CD4-positive, CD25-positive, alpha-beta regulatory T cell (primary cell): Measurements from ENCODE around the gene HMX1. TPM values are rescaled to one million over a fixed set of nuclear protein-coding genes. Genes with fewer than 3 reads are reported as not detected.

Experiments
- ATAC-seq, 2 donors: fragments of 150-1000 bp; cut with Tn5 transposase; one replicate each; pipeline ENCODE4 v1.10.0; 2021; ENCODE audit warnings: low read depth in 2 of 2, moderate number of reproducible peaks in 2 of 2, moderate library complexity in 1 of 2
- DNase-seq, 3 donors: peaks; one replicate each; pipeline versions ENCODE4 v3.0.0 to v3.0.0-alpha.2; 2012 to 2022; ENCODE audit warnings: mixed read lengths in 1 of 3
- H3K27ac ChIP-seq: one replicate; pipeline ENCODE4 v1.7.0; 2013; ENCODE audit warnings: mild to moderate bottlenecking, low read length; ENCODE audit not compliant: insufficient read depth, poor library complexity, severe bottlenecking
- H3K27me3 ChIP-seq: one replicate; pipeline ENCODE4 v1.7.0; 2013; ENCODE audit warnings: low read length; ENCODE audit not compliant: control insufficient read depth, insufficient read depth
- H3K36me3 ChIP-seq: one replicate; pipeline ENCODE4 v1.7.0; 2013; ENCODE audit warnings: mild to moderate bottlenecking, low read length, moderate library complexity; ENCODE audit not compliant: control insufficient read depth, insufficient read depth
- H3K4me1 ChIP-seq: 2 replicates; pipeline ENCODE4 v1.7.0; 2013; ENCODE audit warnings: mild to moderate bottlenecking, low read length; ENCODE audit not compliant: insufficient read depth, control insufficient read depth, poor library complexity, severe bottlenecking
- H3K4me3 ChIP-seq: one replicate; pipeline ENCODE4 v1.7.0; 2013; ENCODE audit warnings: low read depth, mild to moderate bottlenecking, low read length, moderate library complexity
- H3K9me3 ChIP-seq, 2 experiments: 1 replicate in 1 of 2; 2 replicates in 1 of 2; pipeline ENCODE4 v1.7.0; 2013; ENCODE audit warnings: low read length in 2 of 2, mild to moderate bottlenecking in 1 of 2, moderate library complexity in 1 of 2; ENCODE audit not compliant: control insufficient read depth in 2 of 2
- H3K27ac Mint-ChIP-seq, 3 donors: one replicate each; pipeline ENCODE4 v1.8.0; 2020 to 2022; ENCODE audit warnings: mild to moderate bottlenecking in 3 of 3, mixed read lengths in 3 of 3, moderate library complexity in 2 of 3
- H3K27me3 Mint-ChIP-seq: one replicate; pipeline ENCODE4 v1.8.0; 2022; ENCODE audit warnings: mild to moderate bottlenecking, mixed read lengths
- H3K36me3 Mint-ChIP-seq: one replicate; pipeline ENCODE4 v1.8.0; 2020; ENCODE audit warnings: mixed read lengths
- H3K4me1 Mint-ChIP-seq, 4 donors: one replicate each; pipeline ENCODE4 v1.8.0; 2020 to 2022; ENCODE audit warnings: mixed read lengths in 4 of 4, mild to moderate bottlenecking in 1 of 4
- H3K4me3 Mint-ChIP-seq, 4 donors: one replicate each; pipeline ENCODE4 v1.8.0; 2020 to 2022; ENCODE audit warnings: mild to moderate bottlenecking in 4 of 4, mixed read lengths in 4 of 4, moderate library complexity in 3 of 4
- H3K9me3 Mint-ChIP-seq, 7 donors: one replicate each; pipeline ENCODE4 v1.8.0; 2020 to 2022; ENCODE audit warnings: mixed read lengths in 7 of 7, mild to moderate bottlenecking in 3 of 7, moderate library complexity in 2 of 7
- polyA plus RNA-seq, 4 donors: library from polyadenylated mRNA; unstranded; fragments of 300-500 nt; fragmentation: Illumina TruSeq; gene quantifications; one replicate each; pipeline ENCODE4 v1.2.3, GENCODE V29; 2021
- total RNA-seq: library from RNA; stranded (reverse); gene quantifications from one replicate; pipeline ENCODE4 v1.2.3, GENCODE V29; 2022

The HMX1 gene
- total and polyA plus RNA-seq, 5 donors from 2014 or later, result not detected

- ATAC-seq, result no peak
- H3K27ac ChIP-seq, result no peak overlapping the region
- Mint-ChIP-seq H3K4me3 (no peak overlapping the region), H3K27me3 (peaks cover 23% of the 10 kb centered on the region), H3K36me3 (no peaks in the 10 kb centered on the region), H3K4me1 (peaks cover 0 to 2% (median 0%) of the 10 kb centered on the region in 4 donors), H3K27ac (no peak overlapping the region), H3K9me3 (peaks cover 0 to 4% (median 0%) of the 10 kb centered on the region in 7 donors)
- DNase-seq, result no peak
- peaks cover 3 to 8% of the 10 kb centered on the region in 2 experiments for H3K9me3 ChIP-seq
- H3K36me3 ChIP-seq, result no peaks in the 10 kb centered on the region
- no peaks in the 10 kb centered on the region for H3K4me1 ChIP-seq
- no peaks in the 10 kb centered on the region for H3K27me3 ChIP-seq
- no peak overlapping the region for H3K4me3 ChIP-seq
Observed at GRCh38 chr4:8882239-8882638, 10.6 kb upstream of the HMX1 start.

- ATAC-seq, result no peak
- H3K4me3 Mint-ChIP-seq, result no peak overlapping the region
- no peak for DNase-seq
- Histone ChIP-seq H3K9me3 (no peaks in the 10 kb centered on the region), H3K27me3 (peaks cover 3% of the 10 kb centered on the region), H3K27ac (no peak overlapping the region), H3K4me1 (no peaks in the 10 kb centered on the region), H3K36me3 (no peaks in the 10 kb centered on the region), H3K4me3 (no peak overlapping the region)
- no peaks in the 10 kb centered on the region for H3K36me3 Mint-ChIP-seq
- peaks cover 0 to 2% (median 0%) of the 10 kb centered on the region in 4 donors for H3K4me1 Mint-ChIP-seq
- H3K27ac Mint-ChIP-seq, result no peak overlapping the region
- H3K27me3 Mint-ChIP-seq, result peaks cover 29% of the 10 kb centered on the region
- peaks cover 0 to 7% (median 0%) of the 10 kb centered on the region in 7 donors for H3K9me3 Mint-ChIP-seq
Observed at GRCh38 chr4:8880851-8881250, 9.2 kb upstream of the HMX1 start.

- Mint-ChIP-seq H3K4me1 (peaks cover 0 to 2% (median under 1%) of the 10 kb centered on the region in 4 donors), H3K4me3 (no peak overlapping the region), H3K9me3 (peaks cover 0 to 6% (median 0%) of the 10 kb centered on the region in 7 donors), H3K27me3 (peaks cover 35% of the 10 kb centered on the region), H3K27ac (no peak overlapping the region), H3K36me3 (no peaks in the 10 kb centered on the region)
- ATAC-seq (no peak), DNase-seq (no peak)
- H3K27me3 ChIP-seq, result peaks cover 5% of the 10 kb centered on the region
- H3K9me3 ChIP-seq, result no peaks in the 10 kb centered on the region
- H3K4me1 ChIP-seq, result no peaks in the 10 kb centered on the region
- no peak overlapping the region for H3K27ac ChIP-seq
- H3K36me3 ChIP-seq, result no peaks in the 10 kb centered on the region
- no peak overlapping the region for H3K4me3 ChIP-seq
Observed at GRCh38 chr4:8879574-8879973, 7.9 kb upstream of the HMX1 start.

GRCh38 chr4:8878421-8878820 lies 6.8 kb upstream of the HMX1 start:
- peaks cover 0 to 5% (median 0%) of the 10 kb centered on the region in 7 donors for H3K9me3 Mint-ChIP-seq
- Histone ChIP-seq H3K27ac (no peak overlapping the region), H3K4me3 (no peak overlapping the region), H3K4me1 (no peaks in the 10 kb centered on the region), H3K27me3 (peaks cover 5% of the 10 kb centered on the region), H3K36me3 (no peaks in the 10 kb centered on the region), H3K9me3 (no peaks in the 10 kb centered on the region)
- peaks cover 0 to 2% (median under 1%) of the 10 kb centered on the region in 4 donors for H3K4me1 Mint-ChIP-seq
- H3K36me3 Mint-ChIP-seq, result no peaks in the 10 kb centered on the region
- no peak for DNase-seq
- H3K27ac Mint-ChIP-seq, result no peak overlapping the region
- ATAC-seq, result no peak
- peak overlapping the region in 1 of 4 donors; percentile 21 for H3K4me3 Mint-ChIP-seq
- H3K27me3 Mint-ChIP-seq, result peaks cover 35% of the 10 kb centered on the region

GRCh38 chr4:8877780-8878040 lies 6.1 kb upstream of the HMX1 start:
- H3K9me3 ChIP-seq, result no peaks in the 10 kb centered on the region
- peaks cover 0 to 5% (median 0%) of the 10 kb centered on the region in 7 donors for H3K9me3 Mint-ChIP-seq
- ATAC-seq (no peak), DNase-seq (no peak)
- H3K4me3 Mint-ChIP-seq, result no peak overlapping the region
- H3K27me3 ChIP-seq, result peaks cover 5% of the 10 kb centered on the region
- no peak overlapping the region for H3K4me3 ChIP-seq
- H3K27ac Mint-ChIP-seq, result no peak overlapping the region
- no peak overlapping the region for H3K27ac ChIP-seq
- no peaks in the 10 kb centered on the region for H3K36me3 ChIP-seq
- H3K4me1 Mint-ChIP-seq, result peaks cover 0 to 2% (median under 1%) of the 10 kb centered on the region in 4 donors
- H3K36me3 Mint-ChIP-seq, result no peaks in the 10 kb centered on the region
- H3K27me3 Mint-ChIP-seq, result peaks cover 42% of the 10 kb centered on the region
- H3K4me1 ChIP-seq, result no peaks in the 10 kb centered on the region

GRCh38 chr4:8876982-8877779 lies 5.5 kb upstream of the HMX1 start:
- Mint-ChIP-seq H3K27ac (no peak overlapping the region), H3K4me1 (peaks cover 0 to 2% (median under 1%) of the 10 kb centered on the region in 4 donors), H3K4me3 (no peak overlapping the region), H3K27me3 (peaks cover 48% of the 10 kb centered on the region), H3K36me3 (no peaks in the 10 kb centered on the region), H3K9me3 (peaks cover 0 to 5% (median 0%) of the 10 kb centered on the region in 7 donors)
- Histone ChIP-seq H3K4me3 (no peak overlapping the region), H3K4me1 (no peaks in the 10 kb centered on the region), H3K27me3 (peaks cover 5% of the 10 kb centered on the region), H3K9me3 (no peaks in the 10 kb centered on the region), H3K36me3 (no peaks in the 10 kb centered on the region), H3K27ac (no peak overlapping the region)
- ATAC-seq (no peak), DNase-seq (no peak)

GRCh38 chr4:8874896-8875680 lies 3.4 kb upstream of the HMX1 start:
- Mint-ChIP-seq H3K4me1 (peaks cover 0 to 4% (median 1%) of the 10 kb centered on the region in 4 donors), H3K9me3 (peaks cover 0 to 5% (median 0%) of the 10 kb centered on the region in 7 donors), H3K27ac (no peak overlapping the region), H3K27me3 (peaks cover 59% of the 10 kb centered on the region), H3K4me3 (no peak overlapping the region), H3K36me3 (no peaks in the 10 kb centered on the region)
- no peak for DNase-seq
- no peak for ATAC-seq
- Histone ChIP-seq H3K27me3 (peaks cover 5% of the 10 kb centered on the region), H3K4me3 (no peak overlapping the region), H3K4me1 (no peaks in the 10 kb centered on the region), H3K9me3 (no peaks in the 10 kb centered on the region), H3K27ac (no peak overlapping the region), H3K36me3 (no peaks in the 10 kb centered on the region)
